Ectodermal cell (in vitro differentiated cells): ENCODE measurements around the gene STAG1.

ENCODE experiments used
- H3K27ac ChIP-seq: 2 replicates; pipeline ENCODE4 v1.7.0; 2013; ENCODE audit warnings: mild to moderate bottlenecking, low read depth, low read length; ENCODE audit not compliant: insufficient read depth, poor library complexity, severe bottlenecking
- H3K27me3 ChIP-seq: 2 replicates; pipeline ENCODE4 v1.7.0; 2013; ENCODE audit warnings: mild to moderate bottlenecking, low read length; ENCODE audit not compliant: insufficient read depth, control insufficient read depth, poor library complexity, severe bottlenecking
- H3K36me3 ChIP-seq: one replicate; pipeline ENCODE4 v1.7.0; 2013; ENCODE audit warnings: low read length; ENCODE audit not compliant: control insufficient read depth, insufficient read depth
- H3K4me1 ChIP-seq: one replicate; pipeline ENCODE4 v1.7.0; 2013; ENCODE audit warnings: low read length; ENCODE audit not compliant: control insufficient read depth, insufficient read depth
- H3K4me3 ChIP-seq: 2 replicates; pipeline ENCODE4 v1.7.0; 2013; ENCODE audit warnings: low read depth, low read length, control low read depth; ENCODE audit not compliant: insufficient read depth
- H3K9me3 ChIP-seq: 2 replicates; pipeline ENCODE4 v1.7.0; 2013; ENCODE audit warnings: mild to moderate bottlenecking, low read length, moderate library complexity; ENCODE audit not compliant: control insufficient read depth
- WGBS, 2 experiments: methylation state at CpG; one replicate each; pipeline ENCODE4 v1.1.7; 2013; ENCODE audit warnings: missing lambda C conversion rate in 2 of 2; 5-methylcytosine and 5-hydroxymethylcytosine counted together

The STAG1 gene

DNA sequence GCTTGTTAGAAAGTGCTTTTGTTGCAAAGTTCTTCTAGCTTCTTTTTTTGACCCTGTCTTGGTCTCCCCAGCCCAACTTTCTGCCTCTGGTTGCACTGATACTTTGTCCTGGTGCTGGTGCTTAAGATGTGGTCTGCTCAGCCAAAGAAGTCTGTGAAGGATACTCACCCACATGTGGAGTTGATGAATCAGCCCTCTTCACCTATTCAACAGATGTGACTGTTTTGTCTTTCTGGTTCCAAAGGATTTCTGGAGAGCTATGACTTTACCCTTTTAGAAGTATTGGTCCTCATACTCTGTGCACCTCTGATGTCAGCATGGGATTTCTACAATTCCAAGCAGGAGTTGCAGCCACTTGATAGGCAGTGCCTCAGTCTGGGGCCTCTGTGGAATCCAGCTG, 418.0 kb downstream of the STAG1 start:
- H3K36me3 ChIP-seq: peaks cover 12% of the 10 kb centered on the region
- H3K27ac ChIP-seq: no peak overlapping the region
- H3K9me3 ChIP-seq: no peaks in the 10 kb centered on the region

DNA sequence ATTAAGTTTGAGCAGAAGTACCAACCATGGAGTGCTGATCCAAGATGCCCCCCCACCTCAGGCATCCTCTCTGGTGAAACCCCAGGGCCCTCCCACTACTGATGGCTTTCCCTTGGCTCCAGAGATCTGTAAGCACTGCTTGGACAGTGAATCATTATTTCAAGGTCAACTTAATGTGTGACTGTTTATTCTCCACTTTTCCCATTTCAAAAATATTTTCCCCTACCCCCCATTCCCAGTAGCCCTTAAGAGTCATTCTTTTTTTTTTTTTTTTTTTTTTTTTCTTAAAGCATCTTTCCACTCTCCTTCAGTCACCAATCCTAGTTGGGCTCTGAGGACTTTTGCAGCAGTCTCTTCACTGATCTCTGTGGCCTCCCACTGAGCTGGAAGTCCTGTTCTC, 419.4 kb downstream of the STAG1 start:
- Histone ChIP-seq H3K36me3 (peaks cover 21% of the 10 kb centered on the region), H3K9me3 (no peaks in the 10 kb centered on the region), H3K4me1 (no peaks in the 10 kb centered on the region), H3K4me3 (no peak overlapping the region), H3K27ac (no peak overlapping the region), H3K27me3 (no peaks in the 10 kb centered on the region)

More for the DNA sequence above, 418.0 kb downstream of the STAG1 start:
- H3K4me3 ChIP-seq: no peak overlapping the region
- no peaks in the 10 kb centered on the region for H3K4me1 ChIP-seq
- no peaks in the 10 kb centered on the region for H3K27me3 ChIP-seq

DNA sequence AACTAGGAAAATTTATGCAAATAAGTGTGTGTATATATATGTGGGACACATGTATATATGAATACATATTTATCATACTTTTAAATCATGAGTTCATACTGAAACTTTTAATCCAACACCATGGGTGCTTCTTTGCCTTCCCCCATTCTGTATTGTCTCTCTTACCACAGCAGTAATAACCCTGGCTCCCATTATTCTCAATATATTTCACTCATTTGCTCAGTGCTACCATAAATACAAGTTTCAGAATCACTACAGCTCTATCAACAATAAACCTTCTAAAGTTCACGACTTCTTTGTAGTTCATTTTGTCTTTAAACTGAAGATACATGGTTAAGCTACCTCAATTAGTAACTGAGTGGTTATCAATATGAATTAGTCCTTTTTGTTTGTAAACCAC, 419.9 kb downstream of the STAG1 start:
- Histone ChIP-seq H3K27me3 (no peaks in the 10 kb centered on the region), H3K9me3 (no peaks in the 10 kb centered on the region), H3K36me3 (peaks cover 26% of the 10 kb centered on the region), H3K4me1 (no peaks in the 10 kb centered on the region), H3K27ac (no peak overlapping the region), H3K4me3 (no peak overlapping the region)
- WGBS, 2 experiments: 67 to 100% methylated on average over 1 of the region's 1 CpG

DNA sequence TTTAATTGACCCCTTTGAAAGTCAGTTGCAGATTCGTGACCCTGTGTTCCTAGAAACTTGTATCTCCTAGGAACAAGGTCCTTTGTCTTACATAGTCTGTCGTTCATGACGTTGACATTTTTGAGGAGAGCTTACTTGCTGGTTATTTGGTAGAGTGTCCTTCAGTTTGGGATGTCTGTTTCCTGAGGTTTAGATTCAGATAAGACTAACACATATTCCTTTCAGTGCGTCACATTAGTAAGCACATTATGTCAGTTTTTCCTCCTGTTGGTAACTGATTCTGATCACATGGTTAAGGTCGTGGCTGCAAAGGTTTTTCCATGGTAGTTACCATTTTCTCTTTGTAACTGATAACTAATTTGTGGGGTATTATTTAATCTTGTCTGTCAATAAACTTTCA, 421.3 kb downstream of the STAG1 start:
- Histone ChIP-seq H3K9me3 (no peaks in the 10 kb centered on the region), H3K4me3 (no peak overlapping the region), H3K4me1 (no peaks in the 10 kb centered on the region), H3K36me3 (peaks cover 29% of the 10 kb centered on the region), H3K27ac (no peak overlapping the region), H3K27me3 (no peaks in the 10 kb centered on the region)
- 94 to 96% methylated on average over 5 of the region's 5 CpGs for WGBS, 2 experiments

DNA sequence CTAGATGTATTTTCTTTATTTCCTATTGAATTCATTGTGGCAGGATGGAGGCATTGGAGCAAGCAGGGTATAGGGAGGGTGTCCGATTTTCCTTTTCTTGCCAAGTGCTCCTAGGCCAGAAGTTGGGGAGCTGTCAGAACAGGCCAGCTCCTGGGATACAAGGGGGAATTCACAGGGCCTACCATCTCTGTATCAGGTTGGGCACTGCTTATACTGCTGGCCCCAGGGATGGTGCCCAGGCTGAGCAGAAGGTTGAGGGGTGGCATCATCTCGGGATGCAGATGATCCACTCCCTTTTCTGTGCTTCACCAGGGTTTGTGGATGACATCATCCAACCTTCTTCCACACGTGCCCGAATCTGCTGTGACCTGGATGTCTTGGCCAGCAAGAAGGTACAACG, 422.6 kb downstream of the STAG1 start:
- H3K27me3 ChIP-seq: no peaks in the 10 kb centered on the region
- WGBS, 2 experiments: 90% methylated on average over 5 of the region's 5 CpGs
- H3K4me3 ChIP-seq: no peak overlapping the region
- no peaks in the 10 kb centered on the region for H3K4me1 ChIP-seq
- H3K36me3 ChIP-seq: peaks cover 29% of the 10 kb centered on the region
- H3K27ac ChIP-seq: no peak overlapping the region
- H3K9me3 ChIP-seq: no peaks in the 10 kb centered on the region

DNA sequence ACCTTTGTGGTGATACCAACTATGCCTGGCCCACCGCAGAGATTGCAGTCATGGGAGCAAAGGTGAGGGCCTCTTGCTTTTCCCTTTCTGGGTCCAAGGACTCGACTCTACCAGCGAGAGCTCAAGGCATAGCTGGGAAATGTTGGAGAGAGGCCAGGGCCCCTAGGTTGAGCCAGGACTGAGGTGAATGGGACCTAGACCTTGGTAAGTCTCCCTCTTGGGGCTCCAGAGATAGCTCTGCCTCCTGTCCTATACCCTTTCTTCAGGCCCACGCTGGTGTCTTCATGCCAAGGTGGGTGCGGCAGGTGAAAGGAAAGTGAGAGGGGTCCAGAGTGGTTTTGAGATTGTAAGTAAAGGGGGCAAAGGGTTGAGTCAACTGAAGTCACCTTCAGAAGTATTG, 424.5 kb downstream of the STAG1 start:
- 95 to 98% methylated on average over 5 of the region's 5 CpGs for WGBS, 2 experiments
- H3K4me3 ChIP-seq: no peak overlapping the region
- H3K4me1 ChIP-seq: no peaks in the 10 kb centered on the region
- H3K27me3 ChIP-seq: no peaks in the 10 kb centered on the region
- no peak overlapping the region for H3K27ac ChIP-seq
- peaks cover 20% of the 10 kb centered on the region for H3K36me3 ChIP-seq
- H3K9me3 ChIP-seq: no peaks in the 10 kb centered on the region

DNA sequence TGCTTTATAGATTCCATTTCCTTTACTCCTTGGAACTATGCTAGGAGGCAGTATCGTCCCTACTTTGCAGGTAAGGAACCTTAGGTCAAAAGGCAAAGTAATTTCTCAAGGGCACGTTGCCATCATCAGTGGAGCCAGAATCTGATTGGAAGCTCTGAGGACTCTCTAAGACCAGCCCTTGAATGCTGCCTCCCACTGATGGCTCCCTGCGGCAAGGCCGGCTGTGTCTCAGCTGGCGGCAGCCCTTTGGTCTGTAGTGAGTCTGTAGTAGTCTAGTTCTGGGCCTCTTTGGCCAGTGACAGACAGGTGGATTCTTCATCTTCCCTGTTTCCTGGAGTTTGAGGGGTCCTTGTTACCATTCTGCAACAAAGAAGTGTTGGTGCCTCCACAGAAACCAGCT, 425.9 kb downstream of the STAG1 start:
- peaks cover 20% of the 10 kb centered on the region for H3K36me3 ChIP-seq
- no peak overlapping the region for H3K27ac ChIP-seq
- 95 to 97% methylated on average over 5 of the region's 5 CpGs for WGBS, 2 experiments
- H3K9me3 ChIP-seq: no peaks in the 10 kb centered on the region
- no peak overlapping the region for H3K4me3 ChIP-seq
- no peaks in the 10 kb centered on the region for H3K4me1 ChIP-seq
- H3K27me3 ChIP-seq: no peaks in the 10 kb centered on the region

DNA sequence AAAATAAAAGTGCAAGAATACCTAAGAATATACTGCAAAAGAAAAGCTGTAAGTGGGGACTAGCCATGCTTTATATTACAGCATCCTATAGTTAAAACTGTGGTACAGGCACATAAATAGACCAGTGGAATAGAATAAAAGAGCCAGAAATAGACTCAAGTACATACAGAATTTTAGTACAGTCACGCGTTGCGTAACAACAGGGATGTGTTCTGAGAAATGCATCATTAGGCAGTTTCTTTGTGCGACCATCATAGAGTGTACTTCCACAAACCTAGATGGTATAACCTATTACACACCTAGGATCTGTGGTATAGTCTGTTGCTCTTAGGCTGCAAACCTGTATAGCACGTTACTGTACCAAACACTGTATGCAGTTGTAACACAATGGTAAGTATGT, 440.2 kb downstream of the STAG1 start:
- no peaks in the 10 kb centered on the region for H3K36me3 ChIP-seq
- H3K27me3 ChIP-seq: no peaks in the 10 kb centered on the region
- WGBS, 2 experiments: 91 to 99% methylated on average over 4 to 5 of the region's 5 CpGs

DNA sequence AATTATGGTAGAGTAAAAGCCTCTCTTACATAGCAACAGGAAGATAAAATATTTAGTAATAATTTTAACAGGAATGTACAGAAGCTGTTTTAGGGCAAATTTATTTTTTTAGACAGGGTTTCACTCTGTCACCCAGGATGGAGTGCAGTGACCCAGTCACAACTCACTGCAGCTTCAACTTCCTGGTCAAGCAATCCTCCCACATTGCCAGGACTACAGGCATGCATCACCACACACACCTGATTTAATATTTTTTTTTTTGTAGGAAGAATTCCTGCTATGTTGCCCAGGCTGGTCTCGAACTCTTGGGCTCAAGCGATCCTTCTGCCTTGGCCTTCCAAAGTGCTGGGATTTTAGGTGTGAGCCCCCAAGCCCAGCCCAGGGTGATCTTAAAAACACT, 440.9 kb downstream of the STAG1 start:
- H3K27ac ChIP-seq: no peak overlapping the region
- H3K4me3 ChIP-seq: no peak overlapping the region
- H3K27me3 ChIP-seq: no peaks in the 10 kb centered on the region
- no peaks in the 10 kb centered on the region for H3K4me1 ChIP-seq
- 85 to 93% methylated on average over 2 of the region's 2 CpGs for WGBS, 2 experiments
- no peaks in the 10 kb centered on the region for H3K9me3 ChIP-seq
- no peaks in the 10 kb centered on the region for H3K36me3 ChIP-seq

More for the DNA sequence above, 440.2 kb downstream of the STAG1 start:
- no peak overlapping the region for H3K4me3 ChIP-seq
- H3K4me1 ChIP-seq: no peaks in the 10 kb centered on the region
- H3K9me3 ChIP-seq: no peaks in the 10 kb centered on the region
- no peak overlapping the region for H3K27ac ChIP-seq

DNA sequence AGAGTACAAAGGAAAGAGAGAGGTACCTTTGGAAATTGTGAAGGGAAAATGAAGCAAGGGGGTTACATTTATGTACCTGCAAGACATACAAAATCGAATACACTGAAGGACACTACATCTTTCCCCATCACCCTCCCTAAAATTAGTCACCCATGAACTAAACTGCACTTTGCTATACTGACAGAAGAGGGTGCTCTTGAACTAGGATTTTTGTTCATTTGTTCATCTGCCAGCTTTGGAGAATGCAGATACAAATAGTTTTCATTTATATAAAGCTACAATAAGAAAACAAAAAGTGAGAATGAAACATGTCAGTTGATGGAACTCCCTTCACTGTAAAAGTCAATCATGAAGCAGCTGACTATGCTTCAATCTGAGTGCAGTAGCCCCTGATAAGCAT, 446.3 kb downstream of the STAG1 start:
- no peak overlapping the region for H3K27ac ChIP-seq

DNA sequence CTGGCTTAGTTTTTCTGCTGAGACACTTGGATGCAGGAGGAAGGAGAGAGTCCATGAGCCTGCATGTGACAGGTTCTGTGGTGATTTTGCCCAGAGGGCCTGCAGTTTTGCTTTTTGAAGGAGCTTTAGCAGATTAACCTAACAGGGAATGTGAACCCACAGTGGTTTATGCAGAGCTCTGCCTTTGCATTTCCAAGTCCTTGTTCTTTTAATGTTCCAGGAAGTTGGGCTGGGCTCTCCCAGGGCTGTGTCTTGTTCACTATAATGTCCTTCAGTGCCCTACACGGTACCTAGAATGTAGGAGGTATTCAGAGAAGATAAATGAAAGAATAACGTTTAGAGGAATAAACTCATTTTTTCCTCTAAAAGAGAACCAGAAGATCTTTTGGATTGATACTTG, 451.7 kb downstream of the STAG1 start:
- H3K4me3 ChIP-seq: no peak overlapping the region
- WGBS, 2 experiments: 93 to 98% methylated on average over 2 of the region's 2 CpGs
- peaks cover 4% of the 10 kb centered on the region for H3K9me3 ChIP-seq
- no peak overlapping the region for H3K27ac ChIP-seq
- H3K27me3 ChIP-seq: no peaks in the 10 kb centered on the region
- no peaks in the 10 kb centered on the region for H3K4me1 ChIP-seq
- H3K36me3 ChIP-seq: peaks cover 33% of the 10 kb centered on the region

More for the DNA sequence above, 446.3 kb downstream of the STAG1 start:
- WGBS, 2 experiments: 75% methylated on average over 1 of the region's 1 CpG; no CpG with 5 or more reads in 1 of the 2 experiments
- Histone ChIP-seq H3K4me1 (no peaks in the 10 kb centered on the region), H3K9me3 (no peaks in the 10 kb centered on the region), H3K27me3 (no peaks in the 10 kb centered on the region), H3K36me3 (peaks cover 6% of the 10 kb centered on the region), H3K4me3 (no peak overlapping the region)
